C4-2B (cell line): ENCODE data around the gene GGPS1.

Experiments used
- H3K27ac ChIP-seq: fragments of 450-650 bp; 2 replicates; pipeline ENCODE4 v1.5.1; 2017
- CTCF ChIP-seq: fragments of 450-650 bp; conservative IDR thresholded peaks from 2 replicates; pipeline ENCODE4 v1.5.1; 2017; ENCODE audit warnings: mild to moderate bottlenecking
- ZFX ChIP-seq: fragments of 450-650 bp; IDR thresholded peaks from 2 replicates; pipeline ENCODE4 v1.6.1; 2017

The GGPS1 gene

DNA sequence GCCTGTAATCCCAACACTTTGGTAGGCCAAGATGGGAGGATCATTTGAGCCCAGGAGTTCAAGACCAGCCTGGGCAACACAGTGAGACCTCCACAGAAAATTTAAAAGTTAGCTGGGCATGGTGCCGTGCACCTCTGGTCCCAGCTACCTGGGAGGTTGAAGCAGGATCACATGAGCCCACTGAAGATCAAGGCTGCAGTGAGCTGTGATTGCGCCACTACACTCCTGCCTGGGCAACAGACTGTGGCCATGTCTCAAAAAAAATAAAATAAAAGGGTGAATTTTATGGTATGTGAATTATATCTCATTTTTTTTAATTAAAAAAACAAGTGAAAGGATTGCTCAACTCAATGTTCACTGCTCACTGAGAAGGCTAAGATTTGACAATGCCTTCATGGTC lies 9.1 kb upstream of the GGPS1 start:
- H3K27ac ChIP-seq: no peak overlapping the region
- TF ChIP-seq CTCF: no peak
- no peak for TF ChIP-seq ZFX

DNA sequence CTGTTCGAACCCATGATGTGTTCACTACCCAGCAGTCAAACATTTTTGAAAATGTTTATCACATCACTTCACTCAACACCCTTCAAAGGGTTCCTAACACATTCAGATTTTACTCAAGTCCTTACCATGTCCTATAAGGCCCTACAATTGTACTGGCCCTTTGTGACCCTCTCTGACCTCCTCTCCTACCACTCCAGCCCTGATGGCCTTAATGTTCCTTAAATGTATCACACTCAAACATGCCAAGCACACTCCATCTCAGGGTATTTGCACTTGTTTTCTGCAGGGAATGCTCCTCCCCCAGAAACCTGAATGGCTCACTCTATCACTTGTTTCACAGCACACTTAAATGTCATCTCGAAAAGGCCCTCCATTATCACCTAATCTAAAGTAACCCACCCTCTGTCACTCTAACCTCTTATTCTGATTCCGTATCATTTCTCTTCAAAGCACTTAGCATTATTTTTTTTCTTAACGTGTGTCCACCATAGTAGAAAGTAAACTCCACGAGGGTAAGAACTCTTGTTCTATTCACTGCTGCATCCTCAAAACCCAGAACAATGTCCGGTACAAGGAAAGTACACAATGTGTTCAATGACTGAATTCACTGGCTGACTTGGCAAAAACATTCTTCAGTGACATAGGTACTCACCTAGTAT lies 7.7 kb upstream of the GGPS1 start:
- TF ChIP-seq CTCF (no peak), ZFX (no peak)
- H3K27ac ChIP-seq: no peak overlapping the region

- H3K27ac ChIP-seq: no peak overlapping the region
- TF ChIP-seq ZFX: no peak
- TF ChIP-seq CTCF: no peak
Measured at GRCh38 chr1:235324296-235324695, 4.1 kb upstream of the GGPS1 start.

GRCh38 chr1:235325139-235325538 lies 3.2 kb upstream of the GGPS1 start:
- no peak overlapping the region for H3K27ac ChIP-seq

DNA sequence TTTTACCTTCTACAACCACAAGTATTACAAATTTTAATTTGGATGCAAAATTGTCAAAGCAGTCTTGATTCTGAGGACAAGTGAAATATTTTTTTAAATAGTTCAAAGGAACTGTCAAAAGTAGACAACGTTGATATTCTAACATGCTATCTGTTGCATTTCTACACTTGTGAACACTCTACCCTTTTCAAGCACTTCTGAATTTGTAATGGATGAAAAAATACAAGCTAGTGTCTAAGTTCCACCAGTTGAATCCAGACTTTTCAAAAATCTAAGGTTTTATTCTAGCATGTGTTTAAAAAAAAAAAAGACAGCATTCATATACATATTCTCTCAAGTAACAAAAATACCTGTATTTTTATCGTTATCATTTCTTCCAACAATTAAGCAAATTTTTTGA lies 2.5 kb upstream of the GGPS1 start:
- no peak overlapping the region for H3K27ac ChIP-seq

More at GRCh38 chr1:235325139-235325538, 3.2 kb upstream of the GGPS1 start:
- TF ChIP-seq CTCF (no peak), ZFX (no peak)

DNA sequence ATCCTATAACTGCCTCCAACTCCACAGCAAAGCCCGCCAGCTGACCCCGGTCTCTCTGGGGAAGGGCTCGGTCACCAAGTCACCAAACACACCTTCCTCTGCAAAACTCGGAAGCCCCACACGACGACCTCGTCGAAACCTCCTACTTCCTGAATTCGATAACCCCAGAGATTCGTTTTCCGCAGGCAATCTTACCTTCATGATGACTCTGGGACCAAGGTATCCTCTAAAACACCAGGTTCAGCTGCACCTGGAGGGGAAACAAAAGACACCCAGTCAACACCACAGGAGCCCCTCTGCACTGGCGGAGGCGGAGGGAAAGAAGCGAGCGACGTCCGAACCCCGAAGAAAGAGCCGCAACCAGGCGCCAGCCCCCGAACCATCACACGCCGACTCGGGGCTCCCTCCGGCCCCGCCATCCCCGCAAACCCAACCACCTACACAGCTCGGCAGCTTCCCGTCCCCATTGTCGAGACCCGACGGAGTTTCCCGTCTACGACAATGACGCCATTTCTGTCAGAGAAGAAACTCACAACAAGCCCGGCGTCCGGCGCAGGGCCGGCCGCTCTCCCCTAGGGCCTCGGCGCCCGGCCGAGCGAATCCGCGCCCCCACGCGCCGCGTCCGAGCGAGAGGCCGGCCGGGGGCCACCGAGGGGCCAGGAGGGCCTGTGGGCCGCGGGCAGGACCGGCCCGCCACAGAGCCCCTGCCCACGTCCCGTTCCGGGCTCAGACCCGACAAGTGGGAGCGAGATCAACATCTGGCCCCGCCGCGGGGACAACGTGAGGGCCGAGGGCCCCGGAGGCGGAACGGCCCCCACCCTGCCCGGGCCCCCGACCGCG lies 1.4 kb upstream of the GGPS1 start:
- H3K27ac ChIP-seq: peak overlapping the region; percentile 99
- no peak for TF ChIP-seq CTCF
- TF ChIP-seq ZFX: peak; percentile 84; the same call in 1 of the 2 replicates

More for the DNA sequence above, 2.5 kb upstream of the GGPS1 start:
- TF ChIP-seq CTCF (no peak), ZFX (no peak)
